Activated CD8-positive, alpha-beta memory T cell treated with anti-CD3 and anti-CD28 coated beads, Interleukin-2, amount 50 U/mL, for 24 hours (primary cell): ENCODE data around the gene ZFX.
"Not testable (repeated sequence)": the region's sequence is repeated elsewhere in the genome, so short reads cannot be mapped to it uniquely, and the experiment has no call there.

Source experiments
- DNase-seq: peaks from one replicate; pipeline ENCODE4 v3.0.0-alpha.2; 2020; ENCODE audit errors: extremely low read depth

The ZFX gene

GRCh38 chrX:24149351-24150050 is at the start of gene ZFX:
Gene ZFX, plus strand, starts transcription at chrX:24149729. Its CDS starts 23,014 bp downstream, at chrX:24172743.
- DNase-seq = no peak

GRCh38 chrX:24100713-24101112 is 48.8 kb upstream of the ZFX start:
- no peak for DNase-seq

GRCh38 chrX:24110069-24110468 is 39.5 kb upstream of the ZFX start:
- DNase-seq = no peak

DNA sequence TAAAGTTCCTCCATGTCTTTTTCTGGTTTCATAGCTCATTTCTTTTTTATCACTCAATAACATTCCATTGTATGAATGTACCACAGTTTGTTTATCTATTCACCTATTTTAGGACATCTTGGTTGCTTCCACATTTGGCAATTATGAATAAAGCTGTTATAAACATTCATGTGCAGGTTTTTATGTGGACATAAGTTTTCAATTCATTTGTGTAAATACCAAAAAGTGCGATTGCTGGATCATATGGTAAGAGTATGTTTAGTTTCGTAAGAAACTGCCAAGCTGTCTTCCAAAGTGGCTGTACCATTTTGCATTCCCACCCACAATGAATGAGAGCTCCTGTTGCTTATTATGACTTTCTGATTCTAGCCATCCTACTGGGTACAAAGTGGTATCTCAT is 36.3 kb upstream of the ZFX start:
- no peak for DNase-seq

DNA sequence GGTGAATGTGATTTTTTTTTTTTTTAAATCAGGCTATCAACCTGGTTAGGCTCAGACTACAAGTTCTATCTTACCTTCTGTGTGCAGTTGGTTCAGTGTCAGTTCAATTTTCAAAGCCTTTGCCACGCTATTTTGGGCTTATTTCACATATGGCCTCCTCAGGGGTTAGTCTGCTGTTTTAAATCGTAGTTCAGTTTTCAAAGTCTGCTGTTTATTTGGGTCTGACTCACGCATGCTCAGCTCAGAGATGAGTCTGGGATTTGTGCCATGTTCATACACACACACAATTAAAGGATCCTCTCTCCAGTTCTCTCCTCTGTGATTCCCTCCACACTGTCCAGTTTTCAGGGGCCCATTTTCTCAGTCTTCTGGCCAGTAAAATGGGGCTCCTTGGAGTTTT is 32.3 kb upstream of the ZFX start:
- DNase-seq = no peak

DNA sequence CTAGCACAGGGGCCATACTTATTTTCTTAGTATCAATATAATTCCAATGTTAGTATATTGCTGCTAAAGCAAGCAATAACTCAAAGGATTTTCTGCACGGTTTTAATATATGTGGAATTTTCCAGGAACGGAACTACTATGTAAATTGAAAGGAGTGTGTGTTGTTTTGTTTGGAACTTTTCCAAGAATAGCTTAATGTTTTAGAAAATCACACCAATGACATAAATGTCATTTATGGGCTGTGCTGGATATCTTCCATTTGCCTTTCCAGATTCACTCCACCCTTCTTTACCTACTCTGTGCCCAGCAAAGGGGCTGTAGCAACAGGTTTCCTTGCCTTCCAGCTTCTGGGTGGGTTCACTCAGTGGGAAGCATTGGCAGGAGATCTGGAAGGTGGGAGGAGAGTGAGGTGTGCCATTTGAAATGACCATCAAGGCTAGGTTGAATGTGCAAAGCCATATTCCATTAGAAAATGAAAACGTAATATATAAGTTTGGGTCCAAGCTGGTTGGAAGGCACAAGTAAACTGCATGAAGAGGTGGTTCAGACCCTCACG is 25.2 kb upstream of the ZFX start:
- no peak for DNase-seq

DNA sequence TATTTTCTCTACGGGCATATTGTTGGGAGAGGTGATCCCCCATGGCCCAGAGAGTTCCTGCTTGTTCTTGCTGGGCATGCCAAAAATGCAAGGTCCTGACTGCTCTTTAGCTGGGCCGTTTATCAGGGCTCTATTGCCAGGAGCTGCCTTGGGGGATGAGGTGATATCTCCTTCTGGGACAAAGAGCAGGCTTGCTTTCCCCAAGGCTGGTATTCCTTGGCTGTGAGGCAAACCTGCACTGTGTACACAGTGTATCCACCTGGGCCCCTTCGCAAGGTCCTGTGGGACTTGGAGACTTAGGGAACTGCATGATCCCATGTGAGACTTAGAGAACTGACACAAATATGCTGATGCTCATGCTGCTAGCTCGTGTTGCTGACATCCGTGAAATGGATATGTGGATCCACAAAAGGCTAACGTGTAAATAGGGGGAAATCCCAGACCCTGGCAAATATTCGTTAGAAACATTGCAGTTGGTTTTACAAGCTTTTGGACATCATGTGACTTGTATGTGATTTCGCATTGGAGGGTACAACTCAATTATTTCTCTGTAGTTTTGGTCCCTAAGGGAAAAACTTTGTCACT is 24.4 kb upstream of the ZFX start:
- DNase-seq = no peak

GRCh38 chrX:24131476-24131875 is 18.1 kb upstream of the ZFX start:
- DNase-seq = no peak

GRCh38 chrX:24133312-24133711 is 16.2 kb upstream of the ZFX start:
- no peak for DNase-seq

- DNase-seq = not testable (repeated sequence)
Measured at GRCh38 chrX:24135768-24136167, 13.8 kb upstream of the ZFX start.

GRCh38 chrX:24137192-24137591 is 12.3 kb upstream of the ZFX start:
- no peak for DNase-seq

GRCh38 chrX:24143982-24144381 is 5.5 kb upstream of the ZFX start:
- DNase-seq = not testable (repeated sequence)

DNA sequence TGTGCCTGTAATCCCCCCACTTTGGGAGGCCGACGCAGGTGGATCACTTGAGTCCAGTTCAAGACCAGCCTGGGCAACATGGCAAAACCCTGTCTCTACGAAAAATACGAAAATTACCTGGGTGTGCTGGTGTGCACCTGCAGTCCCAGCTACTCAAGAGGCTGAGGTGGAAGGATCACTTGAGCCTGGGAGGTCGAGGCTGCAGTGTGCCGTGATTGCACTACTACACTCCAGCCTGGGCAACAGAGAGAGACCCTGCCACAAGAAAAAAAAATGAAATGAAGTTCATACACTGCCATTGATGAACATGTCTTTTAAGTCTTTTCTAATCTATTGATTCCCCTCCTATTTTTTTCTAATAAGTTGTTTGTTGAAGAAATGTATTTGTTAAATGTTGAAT is 5.0 kb upstream of the ZFX start:
- DNase-seq = no peak

GRCh38 chrX:24145303-24146186 is 4.0 kb upstream of the ZFX start:
- no peak for DNase-seq

- no peak for DNase-seq
Measured at GRCh38 chrX:24146283-24146949, 3.1 kb upstream of the ZFX start.

DNA sequence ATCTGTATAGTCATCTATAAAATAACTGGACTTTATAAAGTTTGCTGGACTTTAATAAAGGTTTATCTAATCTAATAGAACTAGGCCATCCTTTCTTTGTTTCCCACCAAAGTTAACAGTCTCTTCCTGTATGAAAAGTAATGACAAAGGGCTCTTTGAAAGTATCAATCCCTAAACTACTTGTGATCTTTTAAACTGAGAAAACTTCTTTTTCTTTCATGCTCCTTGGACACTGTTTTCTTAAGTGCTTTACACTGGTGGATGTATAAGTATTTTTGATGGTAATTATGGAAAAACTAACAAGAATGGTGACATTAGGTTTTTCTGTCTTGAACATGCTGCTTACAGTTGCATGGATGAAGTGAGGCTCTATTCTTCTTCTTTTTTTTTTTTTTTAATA is 2.4 kb upstream of the ZFX start:
- DNase-seq = no peak

DNA sequence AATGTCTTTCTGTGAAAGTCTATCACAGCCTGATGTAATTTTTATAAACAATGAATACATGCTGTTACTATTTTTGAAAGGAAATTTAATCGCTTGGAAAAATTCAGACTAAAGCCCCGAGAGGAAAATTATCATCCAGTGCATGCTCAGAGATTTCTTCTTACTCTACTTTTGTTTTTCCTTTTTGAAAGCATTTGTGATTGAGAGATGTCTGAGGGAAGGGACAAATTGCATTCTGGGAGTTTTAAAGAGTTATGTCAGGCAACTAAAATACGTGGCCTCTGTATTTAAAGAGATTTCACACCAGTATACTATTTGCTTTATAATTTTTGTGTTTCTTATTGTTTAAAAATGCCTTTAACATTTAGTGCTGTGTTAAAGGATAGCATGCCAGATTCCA is 1.4 kb upstream of the ZFX start:
- no peak for DNase-seq

DNA sequence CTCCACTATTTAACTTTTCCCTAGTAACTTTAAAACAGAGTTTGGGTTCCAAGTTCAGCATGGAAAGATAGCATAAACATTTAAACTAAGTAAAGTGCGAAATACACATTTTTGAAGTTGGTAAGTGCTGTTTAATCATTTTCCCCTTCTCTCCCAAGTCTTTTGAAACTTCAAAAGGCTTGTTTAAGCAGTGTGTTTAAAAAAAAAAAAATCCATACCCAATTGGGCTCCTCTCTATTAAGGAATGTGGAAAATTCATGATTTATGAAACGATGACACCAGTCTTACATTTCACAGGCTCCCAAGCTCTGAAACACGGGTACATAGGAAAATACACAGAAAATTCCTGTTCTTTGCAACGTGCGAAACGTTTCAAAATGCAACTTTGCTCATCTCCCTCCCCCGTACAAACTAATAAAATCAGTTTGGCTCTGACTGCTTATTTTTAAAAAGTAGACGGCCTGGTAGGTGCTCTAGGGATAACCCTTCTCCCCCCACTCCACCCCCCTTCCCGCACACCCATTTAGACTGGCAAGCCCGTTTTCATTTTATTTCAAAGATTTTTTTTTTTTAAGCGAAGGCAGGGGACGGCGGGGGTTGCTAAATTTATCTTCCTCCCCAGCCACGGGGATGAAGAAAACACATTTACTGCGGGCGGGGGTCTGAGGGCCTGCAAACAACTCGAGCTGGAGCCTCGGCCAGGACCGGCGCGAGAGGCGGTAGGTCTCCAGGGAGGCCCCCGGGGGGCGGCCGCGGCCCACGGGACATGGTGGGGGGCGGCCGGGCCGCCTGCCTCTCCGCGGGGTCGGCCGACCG is 786 bp upstream of the ZFX start:
- DNase-seq = no peak

GRCh38 chrX:24150051-24150790 is 692 bp downstream of the ZFX start:
- DNase-seq = peak; percentile 45

DNA sequence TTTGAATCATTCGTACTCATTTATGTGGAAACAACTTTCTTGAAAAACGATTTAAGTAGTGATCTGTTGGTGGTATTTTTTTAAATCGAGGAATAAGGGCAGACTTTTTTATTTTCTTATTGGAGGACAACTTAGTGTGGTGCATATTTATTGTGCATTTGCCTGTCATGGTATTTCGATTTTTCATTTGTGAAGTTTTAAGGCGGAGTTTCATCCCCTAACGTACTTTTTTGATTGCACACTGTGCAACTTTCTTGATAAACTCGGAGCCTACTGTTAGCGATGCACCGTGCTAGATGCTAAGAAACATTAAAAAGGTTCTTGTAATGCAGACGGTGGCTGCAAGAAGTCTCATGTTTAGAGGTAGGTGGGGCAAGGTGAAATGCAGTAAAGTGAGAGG is 1.4 kb downstream of the ZFX start:
- DNase-seq = no peak
